ENCODE measurements around the gene DHFR2.

- TF ChIP-seq CTCF (conservative IDR thresholded peaks at IDR 0.05; ENCODE audit: low read depth, low read length) (no peak), EZH2phosphoT487 (IDR thresholded peaks at IDR 0.05; ENCODE audit: borderline replicate concordance, low read length) (no peak), EZH2 (IDR thresholded peaks at IDR 0.05; ENCODE audit: low read length, unreplicated experiment) (no peak)
These were observed 35.7 kb upstream of the DHFR2 start for GRCh38 chr3:94098452-94098851.

All from PC-3 (cell line).